Panc1 (cell line): ENCODE data around the gene AQP5.

ENCODE experiments used
- CTCF ChIP-seq: fragments of 450-650 bp; IDR thresholded peaks from 2 replicates; pipeline ENCODE4 v1.5.1; 2017; ENCODE audit warnings: mild to moderate bottlenecking
- POLR2AphosphoS5 ChIP-seq: IDR thresholded peaks from 2 replicates; pipeline ENCODE4 v1.6.1; 2012; ENCODE audit warnings: mild to moderate bottlenecking, low read depth, low read length, moderate library complexity
- TCF7L2 ChIP-seq: IDR thresholded peaks from 2 replicates; pipeline ENCODE4 v1.6.1; 2011; ENCODE audit warnings: mild to moderate bottlenecking, low read depth, low read length, inconsistent platforms
- TF ChIP-seq, protein P1 (sequence below), 2 experiments: IDR thresholded peaks; 2 replicates each; pipeline ENCODE4 v1.6.1; 2011 to 2012; ENCODE audit warnings: low read depth in 2 of 2, control low read depth in 1 of 2, low read length in 1 of 2, mild to moderate bottlenecking in 1 of 2, moderate library complexity in 1 of 2; ENCODE audit not compliant: insufficient read depth in 1 of 2

GRCh38 chr12:49920915-49921286 lies 40.8 kb upstream of the AQP5 start:
- no peak for TF ChIP-seq CTCF
- TF ChIP-seq, protein P1, sequence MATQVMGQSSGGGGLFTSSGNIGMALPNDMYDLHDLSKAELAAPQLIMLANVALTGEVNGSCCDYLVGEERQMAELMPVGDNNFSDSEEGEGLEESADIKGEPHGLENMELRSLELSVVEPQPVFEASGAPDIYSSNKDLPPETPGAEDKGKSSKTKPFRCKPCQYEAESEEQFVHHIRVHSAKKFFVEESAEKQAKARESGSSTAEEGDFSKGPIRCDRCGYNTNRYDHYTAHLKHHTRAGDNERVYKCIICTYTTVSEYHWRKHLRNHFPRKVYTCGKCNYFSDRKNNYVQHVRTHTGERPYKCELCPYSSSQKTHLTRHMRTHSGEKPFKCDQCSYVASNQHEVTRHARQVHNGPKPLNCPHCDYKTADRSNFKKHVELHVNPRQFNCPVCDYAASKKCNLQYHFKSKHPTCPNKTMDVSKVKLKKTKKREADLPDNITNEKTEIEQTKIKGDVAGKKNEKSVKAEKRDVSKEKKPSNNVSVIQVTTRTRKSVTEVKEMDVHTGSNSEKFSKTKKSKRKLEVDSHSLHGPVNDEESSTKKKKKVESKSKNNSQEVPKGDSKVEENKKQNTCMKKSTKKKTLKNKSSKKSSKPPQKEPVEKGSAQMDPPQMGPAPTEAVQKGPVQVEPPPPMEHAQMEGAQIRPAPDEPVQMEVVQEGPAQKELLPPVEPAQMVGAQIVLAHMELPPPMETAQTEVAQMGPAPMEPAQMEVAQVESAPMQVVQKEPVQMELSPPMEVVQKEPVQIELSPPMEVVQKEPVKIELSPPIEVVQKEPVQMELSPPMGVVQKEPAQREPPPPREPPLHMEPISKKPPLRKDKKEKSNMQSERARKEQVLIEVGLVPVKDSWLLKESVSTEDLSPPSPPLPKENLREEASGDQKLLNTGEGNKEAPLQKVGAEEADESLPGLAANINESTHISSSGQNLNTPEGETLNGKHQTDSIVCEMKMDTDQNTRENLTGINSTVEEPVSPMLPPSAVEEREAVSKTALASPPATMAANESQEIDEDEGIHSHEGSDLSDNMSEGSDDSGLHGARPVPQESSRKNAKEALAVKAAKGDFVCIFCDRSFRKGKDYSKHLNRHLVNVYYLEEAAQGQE (IDR thresholded peaks at IDR 0.05; ENCODE audit: insufficient read depth in 1 of 2, low read depth in 2 of 2, low read length in 1 of 2) = no peak
- TF ChIP-seq POLR2AphosphoS5 = no peak
- TF ChIP-seq TCF7L2 = no peak
